Neural cell (in vitro differentiated cells): Measurements from ENCODE around the gene CBLN2. TPM values are rescaled to one million over a fixed set of nuclear protein-coding genes. Genes with fewer than 3 reads are reported as not detected.

ENCODE experiments used
- H2AFZ ChIP-seq: fragments of 200-600, 300-800 bp; sonication (generic), shearing (Covaris generic); 2 replicates; pipeline ENCODE4 v1.6.0; 2014; ENCODE audit warnings: low read depth, mild to moderate bottlenecking, antibody characterized with exemption, low read length, moderate library complexity
- H3F3A ChIP-seq: fragments of 200-600 bp; shearing (Covaris generic); 2 replicates; pipeline ENCODE4 v1.6.1; 2016; ENCODE audit warnings: mild to moderate bottlenecking, moderate library complexity, mixed read lengths, antibody characterized with exemption, low read length; ENCODE audit not compliant: insufficient read depth, poor library complexity, severe bottlenecking
- H3K27ac ChIP-seq: fragments of 200-600, 300-800 bp; sonication (generic), shearing (Covaris generic); 2 replicates; pipeline ENCODE4 v1.5.1; 2014; ENCODE audit warnings: mild to moderate bottlenecking, low read length, moderate library complexity
- H3K27me3 ChIP-seq: fragments of 300-800, 200-600 bp; sonication (generic), shearing (Covaris generic); 2 replicates; pipeline ENCODE4 v1.6.0; 2014; ENCODE audit warnings: mild to moderate bottlenecking, low read depth, low read length, moderate library complexity; ENCODE audit not compliant: insufficient read depth
- H3K36me3 ChIP-seq: fragments of 300-800, 200-600 bp; sonication (generic), shearing (Covaris generic); 2 replicates; pipeline ENCODE4 v1.5.1; 2014; ENCODE audit warnings: mild to moderate bottlenecking, antibody characterized with exemption, low read length, moderate library complexity; ENCODE audit not compliant: insufficient read depth
- H3K4me2 ChIP-seq: fragments of 300-800, 200-600 bp; sonication (generic), shearing (Covaris generic); 2 replicates; pipeline ENCODE4 v1.6.0; 2014; ENCODE audit warnings: mild to moderate bottlenecking, low read length
- H3K4me3 ChIP-seq: fragments of 300-800, 200-600 bp; sonication (generic), shearing (Covaris generic); 2 replicates; pipeline ENCODE4 v1.5.1; 2014; ENCODE audit warnings: mild to moderate bottlenecking, low read length, moderate library complexity
- H3K79me2 ChIP-seq: fragments of 200-600 bp; shearing (Covaris generic); replicated peaks from 2 replicates; pipeline ENCODE4 v1.6.0; 2014; ENCODE audit warnings: mild to moderate bottlenecking, low read length, moderate library complexity; ENCODE audit not compliant: insufficient read depth
- H3K9ac ChIP-seq: fragments of 300-800, 200-600 bp; sonication (generic), shearing (Covaris generic); 2 replicates; pipeline ENCODE4 v1.6.1; 2016; ENCODE audit warnings: mild to moderate bottlenecking, low read length, mixed read lengths
- H3K9me2 ChIP-seq: fragments of 200-600 bp; shearing (Covaris generic); 2 replicates; pipeline ENCODE4 v1.6.1; 2016; ENCODE audit warnings: mild to moderate bottlenecking, low read length, mixed read lengths; ENCODE audit not compliant: insufficient read depth
- H3K9me3 ChIP-seq: fragments of 200-600, 300-800 bp; sonication (generic), shearing (Covaris generic); 2 replicates; pipeline ENCODE4 v1.6.1; 2016; ENCODE audit warnings: mild to moderate bottlenecking, mixed run types, low read length, moderate library complexity, mixed read lengths
- H4K20me1 ChIP-seq: fragments of 200-600 bp; shearing (Covaris generic); 2 replicates; pipeline ENCODE4 v1.6.1; 2016; ENCODE audit warnings: mild to moderate bottlenecking, mixed run types; ENCODE audit not compliant: insufficient read depth
- EP300 ChIP-seq: fragments of 450-650 bp; conservative IDR thresholded peaks from 2 replicates; pipeline ENCODE4 v1.6.1; 2014; ENCODE audit warnings: antibody characterized with exemption, mild to moderate bottlenecking, moderate library complexity; ENCODE audit not compliant: poor library complexity, severe bottlenecking
- EZH2 ChIP-seq: fragments of 200-600, 300-800 bp; shearing (Covaris generic), sonication (generic); IDR thresholded peaks from 2 replicates; pipeline ENCODE4 v1.6.1; 2014; ENCODE audit warnings: antibody characterized with exemption, low read length, borderline replicate concordance, mild to moderate bottlenecking; ENCODE audit not compliant: insufficient read depth, poor library complexity, severe bottlenecking
- MXI1 ChIP-seq: fragments of 450-650 bp; conservative IDR thresholded peaks from 2 replicates; pipeline ENCODE4 v1.6.1; 2014; ENCODE audit warnings: antibody characterized with exemption, mild to moderate bottlenecking; ENCODE audit not compliant: poor library complexity, severe bottlenecking
- POLR2AphosphoS5 ChIP-seq: IDR thresholded peaks from 2 replicates; pipeline ENCODE4 v1.6.1; 2012
- RAD21 ChIP-seq: fragments of 450-650 bp; conservative IDR thresholded peaks from 2 replicates; pipeline ENCODE4 v1.6.1; 2014; ENCODE audit warnings: antibody characterized with exemption, mild to moderate bottlenecking, moderate library complexity
- REST ChIP-seq: IDR thresholded peaks from 2 replicates; pipeline ENCODE4 v1.6.1; 2012; ENCODE audit warnings: borderline replicate concordance
- SMC3 ChIP-seq: fragments of 450-650 bp; conservative IDR thresholded peaks from 2 replicates; pipeline ENCODE4 v1.6.1; 2014; ENCODE audit warnings: antibody characterized with exemption, mild to moderate bottlenecking, moderate library complexity; ENCODE audit not compliant: poor library complexity
- TAF1 ChIP-seq: IDR thresholded peaks from 2 replicates; pipeline ENCODE4 v1.6.1; 2012; ENCODE audit warnings: low read depth
- polyA plus RNA-seq: library from polyadenylated mRNA; depleted of rRNA; stranded (reverse); fragments of >200 nt; gene quantifications from 2 replicates; pipeline ENCODE4 v1.2.3, GENCODE V29; 2014

The CBLN2 gene
- polyA plus RNA-seq, 1 donor from 2014 or later, result 40.1 TPM

GRCh38 chr18:72572896-72573295 is 28.8 kb upstream of the CBLN2 start:
- H2AFZ ChIP-seq, result no peak overlapping the region
- no peaks in the 10 kb centered on the region for H3K27me3 ChIP-seq
- no peaks in the 10 kb centered on the region for H3K36me3 ChIP-seq
- no peaks in the 10 kb centered on the region for H4K20me1 ChIP-seq
- H3K27ac ChIP-seq, result no peak overlapping the region
- no peak for TF ChIP-seq REST
- TF ChIP-seq EP300, result no peak
- no peak for TF ChIP-seq RAD21
- H3F3A ChIP-seq, result no peaks in the 10 kb centered on the region
- H3K9me3 ChIP-seq, result no peaks in the 10 kb centered on the region
- H3K9ac ChIP-seq, result no peak overlapping the region
- no peak overlapping the region for H3K4me3 ChIP-seq
- H3K9me2 ChIP-seq, result no peaks in the 10 kb centered on the region
- no peaks in the 10 kb centered on the region for H3K79me2 ChIP-seq
- no peak overlapping the region for H3K4me2 ChIP-seq

GRCh38 chr18:72566290-72566689 is 22.1 kb upstream of the CBLN2 start:
- no peaks in the 10 kb centered on the region for H3K27me3 ChIP-seq
- no peak overlapping the region for H3K4me2 ChIP-seq
- H3K9me2 ChIP-seq, result no peaks in the 10 kb centered on the region
- H3F3A ChIP-seq, result no peaks in the 10 kb centered on the region
- no peak overlapping the region for H3K27ac ChIP-seq
- H3K79me2 ChIP-seq, result no peaks in the 10 kb centered on the region
- H3K36me3 ChIP-seq, result no peaks in the 10 kb centered on the region
- H3K4me3 ChIP-seq, result no peak overlapping the region
- H2AFZ ChIP-seq, result no peak overlapping the region
- H3K9me3 ChIP-seq, result peaks cover 4% of the 10 kb centered on the region
- no peak overlapping the region for H3K9ac ChIP-seq
- TF ChIP-seq EP300 (peak; percentile 91), EZH2 (no peak), POLR2AphosphoS5 (peak; percentile 82), SMC3 (no peak)
- H4K20me1 ChIP-seq, result no peaks in the 10 kb centered on the region

GRCh38 chr18:72555968-72556367 is 11.8 kb upstream of the CBLN2 start:
- Histone ChIP-seq H2AFZ (no peak overlapping the region), H3F3A (no peaks in the 10 kb centered on the region), H3K36me3 (no peaks in the 10 kb centered on the region), H3K9me2 (no peaks in the 10 kb centered on the region), H4K20me1 (no peaks in the 10 kb centered on the region), H3K4me2 (no peak overlapping the region), H3K9ac (no peak overlapping the region), H3K27ac (no peak overlapping the region), H3K79me2 (no peaks in the 10 kb centered on the region), H3K4me3 (no peak overlapping the region), H3K9me3 (no peaks in the 10 kb centered on the region), H3K27me3 (no peaks in the 10 kb centered on the region)
- TF ChIP-seq TAF1, result no peak
- no peak for TF ChIP-seq POLR2AphosphoS5
- TF ChIP-seq MXI1, result no peak
- TF ChIP-seq RAD21, result no peak
